ENCODE measurements around the gene VSTM2L. TPM values are rescaled to one million over a fixed set of nuclear protein-coding genes. Genes with fewer than 3 reads are reported as not detected.
A peak's percentile ranks its signal among the peaks of the same experiment; 100 is the strongest.

Gene VSTM2L
- polyA plus RNA-seq, 1 donor: 22.9 TPM

- Histone ChIP-seq H3K4me3 (ENCODE audit: low read length) (no peak overlapping the region), H3K9me3 (ENCODE audit: control insufficient read depth, low read depth, low read length) (no peaks in the 10 kb centered on the region), H3K27me3 (ENCODE audit: control insufficient read depth, insufficient read depth, low read length) (peaks cover 54% of the 10 kb centered on the region), H3K27ac (ENCODE audit: low read length) (no peak overlapping the region), H3K4me1 (ENCODE audit: control insufficient read depth, insufficient read depth, low read length) (no peaks in the 10 kb centered on the region), H3K36me3 (ENCODE audit: control insufficient read depth, insufficient read depth, low read length) (no peaks in the 10 kb centered on the region)
- WGBS (ENCODE audit: insufficient coverage, low lambda C conversion rate): no CpG with 5 or more reads among the region's 17 CpGs
- DNase-seq: no peak
Observed at GRCh38 chr20:37907677-37908401, 4.9 kb downstream of the VSTM2L start.

- H3K27me3 ChIP-seq (ENCODE audit: control insufficient read depth, insufficient read depth, low read length): peaks cover 46% of the 10 kb centered on the region
- H3K27ac ChIP-seq (ENCODE audit: low read length): no peak overlapping the region
- no peaks in the 10 kb centered on the region for H3K36me3 ChIP-seq (ENCODE audit: control insufficient read depth, insufficient read depth, low read length)
- H3K9me3 ChIP-seq (ENCODE audit: control insufficient read depth, low read depth, low read length): no peaks in the 10 kb centered on the region
- H3K4me3 ChIP-seq (ENCODE audit: low read length): no peak overlapping the region
- DNase-seq: no peak
- WGBS (ENCODE audit: insufficient coverage, low lambda C conversion rate): no CpG with 5 or more reads among the region's 9 CpGs
- H3K4me1 ChIP-seq (ENCODE audit: control insufficient read depth, insufficient read depth, low read length): peaks cover 12% of the 10 kb centered on the region
Observed at GRCh38 chr20:37911261-37911660, 8.3 kb downstream of the VSTM2L start.

- Histone ChIP-seq H3K4me3 (ENCODE audit: low read length) (no peak overlapping the region), H3K27me3 (ENCODE audit: control insufficient read depth, insufficient read depth, low read length) (peaks cover 43% of the 10 kb centered on the region), H3K4me1 (ENCODE audit: control insufficient read depth, insufficient read depth, low read length) (peaks cover 13% of the 10 kb centered on the region), H3K27ac (ENCODE audit: low read length) (no peak overlapping the region), H3K36me3 (ENCODE audit: control insufficient read depth, insufficient read depth, low read length) (no peaks in the 10 kb centered on the region), H3K9me3 (ENCODE audit: control insufficient read depth, low read depth, low read length) (no peaks in the 10 kb centered on the region)
- peak in 1 of 2 donors; percentile 42 for DNase-seq
- WGBS (ENCODE audit: insufficient coverage, low lambda C conversion rate): no CpG with 5 or more reads among the region's 11 CpGs
Observed at GRCh38 chr20:37911838-37912281, 8.9 kb downstream of the VSTM2L start.

GRCh38 chr20:37912874-37913273, 9.9 kb downstream of the VSTM2L start:
- no peak overlapping the region for H3K27ac ChIP-seq (ENCODE audit: low read length)
- peaks cover 45% of the 10 kb centered on the region for H3K27me3 ChIP-seq (ENCODE audit: control insufficient read depth, insufficient read depth, low read length)
- peaks cover 13% of the 10 kb centered on the region for H3K4me1 ChIP-seq (ENCODE audit: control insufficient read depth, insufficient read depth, low read length)
- no peak overlapping the region for H3K4me3 ChIP-seq (ENCODE audit: low read length)
- no peaks in the 10 kb centered on the region for H3K36me3 ChIP-seq (ENCODE audit: control insufficient read depth, insufficient read depth, low read length)
- WGBS (ENCODE audit: insufficient coverage, low lambda C conversion rate): 82% methylated on average over 2 of the region's 6 CpGs
- H3K9me3 ChIP-seq (ENCODE audit: control insufficient read depth, low read depth, low read length): no peaks in the 10 kb centered on the region
- DNase-seq: no peak

GRCh38 chr20:37913567-37914366, 10.8 kb downstream of the VSTM2L start:
- peaks cover 13% of the 10 kb centered on the region for H3K4me1 ChIP-seq (ENCODE audit: control insufficient read depth, insufficient read depth, low read length)
- no peak for DNase-seq
- peaks cover 42% of the 10 kb centered on the region for H3K27me3 ChIP-seq (ENCODE audit: control insufficient read depth, insufficient read depth, low read length)
- H3K36me3 ChIP-seq (ENCODE audit: control insufficient read depth, insufficient read depth, low read length): no peaks in the 10 kb centered on the region
- H3K4me3 ChIP-seq (ENCODE audit: low read length): no peak overlapping the region
- no peak overlapping the region for H3K27ac ChIP-seq (ENCODE audit: low read length)
- WGBS (ENCODE audit: insufficient coverage, low lambda C conversion rate): no CpG with 5 or more reads among the region's 19 CpGs
- H3K9me3 ChIP-seq (ENCODE audit: control insufficient read depth, low read depth, low read length): no peaks in the 10 kb centered on the region

- H3K4me3 ChIP-seq (ENCODE audit: low read length): peak overlapping the region; percentile 36
- H3K27me3 ChIP-seq (ENCODE audit: control insufficient read depth, insufficient read depth, low read length): peaks cover 42% of the 10 kb centered on the region
- WGBS (ENCODE audit: insufficient coverage, low lambda C conversion rate): no CpG with 5 or more reads among the region's 5 CpGs
- no peak overlapping the region for H3K27ac ChIP-seq (ENCODE audit: low read length)
- no peak for DNase-seq
- H3K36me3 ChIP-seq (ENCODE audit: control insufficient read depth, insufficient read depth, low read length): no peaks in the 10 kb centered on the region
- H3K9me3 ChIP-seq (ENCODE audit: control insufficient read depth, low read depth, low read length): no peaks in the 10 kb centered on the region
- H3K4me1 ChIP-seq (ENCODE audit: control insufficient read depth, insufficient read depth, low read length): peaks cover 13% of the 10 kb centered on the region
Observed at GRCh38 chr20:37914367-37914671, 11.4 kb downstream of the VSTM2L start.

- no CpG with 5 or more reads among the region's 34 CpGs for WGBS (ENCODE audit: insufficient coverage, low lambda C conversion rate)
- H3K27me3 ChIP-seq (ENCODE audit: control insufficient read depth, insufficient read depth, low read length): peaks cover 39% of the 10 kb centered on the region
- H3K4me1 ChIP-seq (ENCODE audit: control insufficient read depth, insufficient read depth, low read length): peaks cover 13% of the 10 kb centered on the region
- H3K9me3 ChIP-seq (ENCODE audit: control insufficient read depth, low read depth, low read length): no peaks in the 10 kb centered on the region
- peak; percentile 41 to 82 for DNase-seq
- peak overlapping the region; percentile 38 for H3K27ac ChIP-seq (ENCODE audit: low read length)
- no peaks in the 10 kb centered on the region for H3K36me3 ChIP-seq (ENCODE audit: control insufficient read depth, insufficient read depth, low read length)
- H3K4me3 ChIP-seq (ENCODE audit: low read length): peak overlapping the region; percentile 36
Observed at GRCh38 chr20:37914672-37915433, 11.9 kb downstream of the VSTM2L start.

GRCh38 chr20:37915434-37915787, 12.5 kb downstream of the VSTM2L start:
- Histone ChIP-seq H3K27ac (ENCODE audit: low read length) (peak overlapping the region; percentile 38), H3K4me1 (ENCODE audit: control insufficient read depth, insufficient read depth, low read length) (peaks cover 13% of the 10 kb centered on the region), H3K27me3 (ENCODE audit: control insufficient read depth, insufficient read depth, low read length) (peaks cover 39% of the 10 kb centered on the region), H3K36me3 (ENCODE audit: control insufficient read depth, insufficient read depth, low read length) (no peaks in the 10 kb centered on the region), H3K4me3 (ENCODE audit: low read length) (peak overlapping the region; percentile 36), H3K9me3 (ENCODE audit: control insufficient read depth, low read depth, low read length) (no peaks in the 10 kb centered on the region)
- WGBS (ENCODE audit: insufficient coverage, low lambda C conversion rate): 0% methylated on average over 1 of the region's 10 CpGs
- DNase-seq: no peak

- 60% methylated on average over 2 of the region's 21 CpGs for WGBS (ENCODE audit: insufficient coverage, low lambda C conversion rate)
- H3K27me3 ChIP-seq (ENCODE audit: control insufficient read depth, insufficient read depth, low read length): peaks cover 39% of the 10 kb centered on the region
- no peaks in the 10 kb centered on the region for H3K36me3 ChIP-seq (ENCODE audit: control insufficient read depth, insufficient read depth, low read length)
- no peak overlapping the region for H3K27ac ChIP-seq (ENCODE audit: low read length)
- H3K4me1 ChIP-seq (ENCODE audit: control insufficient read depth, insufficient read depth, low read length): peaks cover 13% of the 10 kb centered on the region
- peak in 1 of 2 donors; percentile 70 for DNase-seq
- no peaks in the 10 kb centered on the region for H3K9me3 ChIP-seq (ENCODE audit: control insufficient read depth, low read depth, low read length)
- H3K4me3 ChIP-seq (ENCODE audit: low read length): no peak overlapping the region
Observed at GRCh38 chr20:37915800-37916570, 13.1 kb downstream of the VSTM2L start.

- Histone ChIP-seq H3K9me3 (ENCODE audit: control insufficient read depth, low read depth, low read length) (no peaks in the 10 kb centered on the region), H3K4me3 (ENCODE audit: low read length) (no peak overlapping the region), H3K36me3 (ENCODE audit: control insufficient read depth, insufficient read depth, low read length) (no peaks in the 10 kb centered on the region), H3K27me3 (ENCODE audit: control insufficient read depth, insufficient read depth, low read length) (peaks cover 26% of the 10 kb centered on the region), H3K4me1 (ENCODE audit: control insufficient read depth, insufficient read depth, low read length) (peaks cover 13% of the 10 kb centered on the region), H3K27ac (ENCODE audit: low read length) (no peak overlapping the region)
- no peak for DNase-seq
- no CpG with 5 or more reads among the region's 12 CpGs for WGBS (ENCODE audit: insufficient coverage, low lambda C conversion rate)
Observed at GRCh38 chr20:37917461-37917860, 14.5 kb downstream of the VSTM2L start.

All from large intestine (tissue), 3 donors.